ENCODE measurements around the gene PTGDS.

Gene PTGDS

GRCh38 chr9:136975644-136976043 lies 1.7 kb upstream of the PTGDS start:
- Histone ChIP-seq H3K36me3 (ENCODE audit: insufficient read depth, low read length) (no peaks in the 10 kb centered on the region), H3K4me1 (ENCODE audit: insufficient read depth, low read length) (no peaks in the 10 kb centered on the region), H3K27me3 (ENCODE audit: insufficient read depth, low read length, poor library complexity) (no peaks in the 10 kb centered on the region), H2AFZ (ENCODE audit: low read depth, low read length) (no peak overlapping the region), H3K4me3 (ENCODE audit: low read depth in 1 of 2, low read length in 2 of 2) (no peak overlapping the region), H4K20me1 (ENCODE audit: insufficient read depth, low read length) (no peaks in the 10 kb centered on the region), H3K4me2 (ENCODE audit: insufficient read depth, low read length) (no peak overlapping the region), H3K9me3 (ENCODE audit: insufficient read depth, low read length, severe bottlenecking) (no peaks in the 10 kb centered on the region), H3K9ac (ENCODE audit: low read depth, low read length) (no peak overlapping the region), H3K79me2 (ENCODE audit: insufficient read depth, low read length) (no peaks in the 10 kb centered on the region), H3K27ac (ENCODE audit: low read length) (no peak overlapping the region)
- ATAC-seq (ENCODE audit: insufficient read depth, low read depth) (no peak), DNase-seq (no peak)
- TF ChIP-seq CTCF (IDR thresholded peaks at IDR 0.05; ENCODE audit: borderline replicate concordance, extremely low read depth, low read length, poor library complexity, severe bottlenecking) = peak; percentile 33
- no peak for TF ChIP-seq EZH2 (IDR thresholded peaks at IDR 0.05; ENCODE audit: borderline replicate concordance, low read depth, low read length, severe bottlenecking)

- Histone ChIP-seq H3K4me1 (ENCODE audit: insufficient read depth, low read length) (no peaks in the 10 kb centered on the region), H3K4me2 (ENCODE audit: insufficient read depth, low read length) (no peak overlapping the region), H3K9ac (ENCODE audit: low read depth, low read length) (no peak overlapping the region), H3K27me3 (ENCODE audit: insufficient read depth, low read length, poor library complexity) (no peaks in the 10 kb centered on the region), H3K27ac (ENCODE audit: low read length) (no peak overlapping the region), H3K4me3 (ENCODE audit: low read depth in 1 of 2, low read length in 2 of 2) (no peak overlapping the region), H3K9me3 (ENCODE audit: insufficient read depth, low read length, severe bottlenecking) (no peaks in the 10 kb centered on the region), H4K20me1 (ENCODE audit: insufficient read depth, low read length) (no peaks in the 10 kb centered on the region), H3K79me2 (ENCODE audit: insufficient read depth, low read length) (no peaks in the 10 kb centered on the region), H2AFZ (ENCODE audit: low read depth, low read length) (no peak overlapping the region), H3K36me3 (ENCODE audit: insufficient read depth, low read length) (no peaks in the 10 kb centered on the region)
- TF ChIP-seq EZH2 (IDR thresholded peaks at IDR 0.05; ENCODE audit: borderline replicate concordance, low read depth, low read length, severe bottlenecking) (no peak), CTCF (IDR thresholded peaks at IDR 0.05; ENCODE audit: borderline replicate concordance, extremely low read depth, low read length, poor library complexity, severe bottlenecking) (no peak)
- ATAC-seq (ENCODE audit: insufficient read depth, low read depth) (no peak), DNase-seq (no peak)
Measured at GRCh38 chr9:136977649-136978072, 357 bp downstream of the PTGDS start.

- Histone ChIP-seq H3K27me3 (ENCODE audit: insufficient read depth, low read length, poor library complexity) (no peaks in the 10 kb centered on the region), H3K4me1 (ENCODE audit: insufficient read depth, low read length) (no peaks in the 10 kb centered on the region), H3K4me3 (ENCODE audit: low read depth in 1 of 2, low read length in 2 of 2) (no peak overlapping the region), H4K20me1 (ENCODE audit: insufficient read depth, low read length) (no peaks in the 10 kb centered on the region), H3K36me3 (ENCODE audit: insufficient read depth, low read length) (no peaks in the 10 kb centered on the region), H3K9ac (ENCODE audit: low read depth, low read length) (no peak overlapping the region), H3K4me2 (ENCODE audit: insufficient read depth, low read length) (no peak overlapping the region), H2AFZ (ENCODE audit: low read depth, low read length) (no peak overlapping the region), H3K9me3 (ENCODE audit: insufficient read depth, low read length, severe bottlenecking) (no peaks in the 10 kb centered on the region), H3K27ac (ENCODE audit: low read length) (no peak overlapping the region), H3K79me2 (ENCODE audit: insufficient read depth, low read length) (no peaks in the 10 kb centered on the region)
- DNase-seq (no peak), ATAC-seq (ENCODE audit: insufficient read depth, low read depth) (no peak)
- TF ChIP-seq EZH2 (IDR thresholded peaks at IDR 0.05; ENCODE audit: borderline replicate concordance, low read depth, low read length, severe bottlenecking) = no peak
- TF ChIP-seq CTCF (IDR thresholded peaks at IDR 0.05; ENCODE audit: borderline replicate concordance, extremely low read depth, low read length, poor library complexity, severe bottlenecking) = no peak
Measured at GRCh38 chr9:136978073-136978864, 965 bp downstream of the PTGDS start.

Data from DND-41 (cell line).